ENCODE measurements around the gene HCN2.

HCN2 gene

GRCh38 chr19:595326-596262 lies 5.9 kb downstream of the HCN2 start:
- H3K4me2 ChIP-seq (ENCODE audit: low read length), result no peak overlapping the region
- no peaks in the 10 kb centered on the region for H3K79me2 ChIP-seq (ENCODE audit: insufficient read depth, low read length)
- H3K4me3 ChIP-seq (ENCODE audit: low read depth, low read length, poor library complexity, severe bottlenecking), result no peak overlapping the region
- H3K27ac ChIP-seq (ENCODE audit: low read depth, low read length, poor library complexity, severe bottlenecking), result no peak overlapping the region
- H3K9me3 ChIP-seq (ENCODE audit: low read length), result no peaks in the 10 kb centered on the region
- H4K20me1 ChIP-seq (ENCODE audit: insufficient read depth, low read length), result no peaks in the 10 kb centered on the region
- H3K9me2 ChIP-seq (ENCODE audit: low read depth, low read length), result no peaks in the 10 kb centered on the region
- H3F3A ChIP-seq (ENCODE audit: insufficient read depth, low read length), result no peaks in the 10 kb centered on the region
- no peaks in the 10 kb centered on the region for H3K36me3 ChIP-seq (ENCODE audit: insufficient read depth, low read length)
- no peaks in the 10 kb centered on the region for H3K4me1 ChIP-seq (ENCODE audit: insufficient read depth, low read length, severe bottlenecking)
- peaks cover 26% of the 10 kb centered on the region for H3K27me3 ChIP-seq (ENCODE audit: insufficient read depth, low read length)
- no peak overlapping the region for H2AFZ ChIP-seq (ENCODE audit: low read length)
- H3K9ac ChIP-seq (ENCODE audit: low read length), result no peak overlapping the region
- no peak for TF ChIP-seq EZH2 (IDR thresholded peaks at IDR 0.05; ENCODE audit: borderline replicate concordance, low read length)
- no peak for TF ChIP-seq CTCF (IDR thresholded peaks at IDR 0.05; ENCODE audit: low read length)

GRCh38 chr19:596263-596655 lies 6.6 kb downstream of the HCN2 start:
- no peaks in the 10 kb centered on the region for H3K36me3 ChIP-seq (ENCODE audit: insufficient read depth, low read length)
- no peak overlapping the region for H3K4me2 ChIP-seq (ENCODE audit: low read length)
- no peaks in the 10 kb centered on the region for H4K20me1 ChIP-seq (ENCODE audit: insufficient read depth, low read length)
- no peaks in the 10 kb centered on the region for H3K79me2 ChIP-seq (ENCODE audit: insufficient read depth, low read length)
- peaks cover 26% of the 10 kb centered on the region for H3K27me3 ChIP-seq (ENCODE audit: insufficient read depth, low read length)
- H3K4me1 ChIP-seq (ENCODE audit: insufficient read depth, low read length, severe bottlenecking), result no peaks in the 10 kb centered on the region
- no peaks in the 10 kb centered on the region for H3K9me2 ChIP-seq (ENCODE audit: low read depth, low read length)
- H3K4me3 ChIP-seq (ENCODE audit: low read depth, low read length, poor library complexity, severe bottlenecking), result no peak overlapping the region
- H3F3A ChIP-seq (ENCODE audit: insufficient read depth, low read length), result no peaks in the 10 kb centered on the region
- H3K9me3 ChIP-seq (ENCODE audit: low read length), result no peaks in the 10 kb centered on the region
- H3K27ac ChIP-seq (ENCODE audit: low read depth, low read length, poor library complexity, severe bottlenecking), result no peak overlapping the region
- H2AFZ ChIP-seq (ENCODE audit: low read length), result no peak overlapping the region
- TF ChIP-seq EZH2 (IDR thresholded peaks at IDR 0.05; ENCODE audit: borderline replicate concordance, low read length), result no peak
- no peak for TF ChIP-seq CTCF (IDR thresholded peaks at IDR 0.05; ENCODE audit: low read length)
- no peak overlapping the region for H3K9ac ChIP-seq (ENCODE audit: low read length)

- Histone ChIP-seq H3K27me3 (ENCODE audit: insufficient read depth, low read length) (peaks cover 25% of the 10 kb centered on the region), H3K9me3 (ENCODE audit: low read length) (no peaks in the 10 kb centered on the region), H3K4me2 (ENCODE audit: low read length) (no peak overlapping the region), H3K9me2 (ENCODE audit: low read depth, low read length) (no peaks in the 10 kb centered on the region), H3F3A (ENCODE audit: insufficient read depth, low read length) (no peaks in the 10 kb centered on the region), H3K4me1 (ENCODE audit: insufficient read depth, low read length, severe bottlenecking) (no peaks in the 10 kb centered on the region), H3K4me3 (ENCODE audit: low read depth, low read length, poor library complexity, severe bottlenecking) (no peak overlapping the region), H4K20me1 (ENCODE audit: insufficient read depth, low read length) (no peaks in the 10 kb centered on the region), H2AFZ (ENCODE audit: low read length) (no peak overlapping the region), H3K79me2 (ENCODE audit: insufficient read depth, low read length) (no peaks in the 10 kb centered on the region), H3K27ac (ENCODE audit: low read depth, low read length, poor library complexity, severe bottlenecking) (no peak overlapping the region), H3K9ac (ENCODE audit: low read length) (no peak overlapping the region), H3K36me3 (ENCODE audit: insufficient read depth, low read length) (no peaks in the 10 kb centered on the region)
- no peak for TF ChIP-seq EZH2 (IDR thresholded peaks at IDR 0.05; ENCODE audit: borderline replicate concordance, low read length)
- no peak for TF ChIP-seq CTCF (IDR thresholded peaks at IDR 0.05; ENCODE audit: low read length)
Measured at GRCh38 chr19:597406-598315, 8.0 kb downstream of the HCN2 start.

Measured in OCI-LY1 (cell line).